Measurements from ENCODE around the gene SRGAP3. TPM values are rescaled to one million over a fixed set of nuclear protein-coding genes. Genes with fewer than 3 reads are reported as not detected.
A peak's percentile ranks its signal among the peaks of the same experiment; 100 is the strongest.

Gene SRGAP3
- total RNA-seq, 4 donors from 2014 or later = 7.5 to 33.8 (median 16.0) TPM

- TF ChIP-seq POLR2AphosphoS5 (IDR thresholded peaks at IDR 0.05) (peak in 2 of 3 donors; percentile 46 to 51), CTCF (IDR thresholded peaks at IDR 0.05) (no peak), EP300 (IDR thresholded peaks at IDR 0.05; ENCODE audit: low read depth) (peak; percentile 7), POLR2A (IDR thresholded peaks at IDR 0.05) (peak; percentile 1)
- Histone ChIP-seq H3K4me3 (no peak overlapping the region), H3K36me3 (no peaks in the 10 kb centered on the region), H3K27me3 (no peaks in the 10 kb centered on the region), H3K9me3 (no peaks in the 10 kb centered on the region), H3K27ac (peak overlapping the region; percentile 84 to 91 (median 87)), H3K4me1 (peaks cover 2 to 43% (median 28%) of the 10 kb centered on the region in 4 donors)
- intact Hi-C loops (cut with DNase I; ENCODE audit: low total_unique reads) (no loop called here), in situ Hi-C loops (cut with MboI; ENCODE audit: low pct_ligation_motif_present in 1 of 4, low pct_unique_long_range_greater_than_20kb in 1 of 4, low sequenced_read_pairs in 3 of 4) (no loop called here)
- 53 to 66% methylated on average over 10 to 11 of the region's 11 CpGs for WGBS, 2 donors (ENCODE audit: low coverage in 1 of 2)
- peak; percentile 75 for DNase-seq
Measured at GRCh38 chr3:8964436-8965370, 284.7 kb downstream of the SRGAP3 start.

- H3K4me1 ChIP-seq = peaks cover 2 to 43% (median 28%) of the 10 kb centered on the region in 4 donors
- peak within 1 kb of the TSS; percentile 84 to 91 (median 87) for H3K27ac ChIP-seq
- no peaks in the 10 kb centered on the region for H3K9me3 ChIP-seq
- peak within 1 kb of the TSS; percentile 59 to 93 (median 70) for H3K4me3 ChIP-seq
- peak; percentile 47 to 80 (median 74) for TF ChIP-seq POLR2AphosphoS5 (IDR thresholded peaks at IDR 0.05)
- no peak for TF ChIP-seq EP300 (IDR thresholded peaks at IDR 0.05; ENCODE audit: low read depth)
- TF ChIP-seq POLR2A (IDR thresholded peaks at IDR 0.05) = peak; percentile 34
- no peaks in the 10 kb centered on the region for H3K27me3 ChIP-seq
- intact Hi-C loops (cut with DNase I; ENCODE audit: low total_unique reads) (no loop called here), in situ Hi-C loops (cut with MboI; ENCODE audit: low pct_ligation_motif_present in 1 of 4, low pct_unique_long_range_greater_than_20kb in 1 of 4, low sequenced_read_pairs in 3 of 4) (no loop called here)
- H3K36me3 ChIP-seq = no peaks in the 10 kb centered on the region
- 0 to 2% methylated on average over 2 to 31 of the region's 45 CpGs for WGBS, 2 donors (ENCODE audit: low coverage in 1 of 2)
- DNase-seq = peak; percentile 94
Measured at GRCh38 chr3:8963137-8963853, 286.2 kb downstream of the SRGAP3 start, which contains the start of gene RAD18. Gene RAD18 (minus strand): TSS chr3:8963472. CDS start chr3:8963385, 87 bp downstream.

- peak overlapping the region in 3 of 4 donors; percentile 59 to 93 (median 64) for H3K4me3 ChIP-seq
- H3K4me1 ChIP-seq = peaks cover 2 to 43% (median 28%) of the 10 kb centered on the region in 4 donors
- intact Hi-C loops (cut with DNase I; ENCODE audit: low total_unique reads) = no loop called here
- peak overlapping the region in 3 of 4 donors; percentile 85 to 91 (median 89) for H3K27ac ChIP-seq
- TF ChIP-seq EP300 (IDR thresholded peaks at IDR 0.05; ENCODE audit: low read depth) = no peak
- no peak for TF ChIP-seq POLR2AphosphoS5 (IDR thresholded peaks at IDR 0.05)
- no peaks in the 10 kb centered on the region for H3K27me3 ChIP-seq
- H3K9me3 ChIP-seq = no peaks in the 10 kb centered on the region
- WGBS, 2 donors (ENCODE audit: low coverage in 1 of 2) = 20 to 24% methylated on average over 4 to 6 of the region's 6 CpGs
- DNase-seq = no peak
- in situ Hi-C loops (cut with MboI; ENCODE audit: low pct_ligation_motif_present in 1 of 4, low pct_unique_long_range_greater_than_20kb in 1 of 4, low sequenced_read_pairs in 3 of 4) = no loop called here
- H3K36me3 ChIP-seq = no peaks in the 10 kb centered on the region
Measured at GRCh38 chr3:8962226-8962861, 287.1 kb downstream of the SRGAP3 start.

GRCh38 chr3:8959668-8960067, 289.8 kb downstream of the SRGAP3 start:
- in situ Hi-C loops (cut with MboI; ENCODE audit: low pct_ligation_motif_present in 1 of 4, low pct_unique_long_range_greater_than_20kb in 1 of 4, low sequenced_read_pairs in 3 of 4) (no loop called here), intact Hi-C loops (cut with DNase I; ENCODE audit: low total_unique reads) (no loop called here)
- Histone ChIP-seq H3K27me3 (no peaks in the 10 kb centered on the region), H3K9me3 (no peaks in the 10 kb centered on the region), H3K4me1 (peaks cover 0 to 24% (median 18%) of the 10 kb centered on the region in 4 donors), H3K4me3 (no peak overlapping the region), H3K27ac (no peak overlapping the region), H3K36me3 (no peaks in the 10 kb centered on the region)
- DNase-seq = no peak
- no peak for TF ChIP-seq POLR2A (IDR thresholded peaks at IDR 0.05)
- no peak for TF ChIP-seq CTCF (IDR thresholded peaks at IDR 0.05)
- TF ChIP-seq POLR2AphosphoS5 (IDR thresholded peaks at IDR 0.05) = no peak
- TF ChIP-seq EP300 (IDR thresholded peaks at IDR 0.05; ENCODE audit: low read depth) = no peak
- WGBS, 2 donors (ENCODE audit: low coverage in 1 of 2) = 66 to 90% methylated on average over 4 to 8 of the region's 8 CpGs
